Muscle of arm (tissue), 12 donors: ENCODE measurements around the gene ANAPC7. TPM values are rescaled to one million over a fixed set of nuclear protein-coding genes. Genes with fewer than 3 reads are reported as not detected.

Experiments used
- polyA plus RNA-seq, 12 donors: library from polyadenylated mRNA; unstranded; fragments of 120-200 nt; gene quantifications; one replicate each; pipeline ENCODE4 v1.2.1, GENCODE V29; 2013; ENCODE audit not compliant: insufficient read length in 12 of 12

Gene ANAPC7
- polyA plus RNA-seq, 12 donors, result 49.9 to 91.1 (median 65.7) TPM; not detected in 1

Other genes with a start within 250 kb of the ANAPC7 start
- gene ATP2A2, start 122.5 kb downstream of the ANAPC7 start, polyA plus RNA-seq, result 100 to 1,000 TPM in 11 of 12 donors, not detected in 1; 253 to 764 (median 599) TPM
- gene ARPC3, start 46.6 kb upstream of the ANAPC7 start, polyA plus RNA-seq, result 100 to 1,000 TPM in 11 of 12 donors, not detected in 1; 107 to 204 (median 149) TPM
- 10 to 100 TPM in 11 of 12 donors, not detected in 1; 16.5 to 31.3 (median 24.5) TPM for gene GPN3, start 64.5 kb upstream of the ANAPC7 start, polyA plus RNA-seq
- 10 to 100 TPM in 10 of 12 donors, 1 to 10 TPM in 1, not detected in 1; 9.8 to 22.6 (median 18.0) TPM for gene FAM216A, start 65.1 kb upstream of the ANAPC7 start, polyA plus RNA-seq
- 100 to 1,000 TPM in 10 of 12 donors, 10 to 100 TPM in 1, not detected in 1; 96.5 to 221 (median 157) TPM for gene VPS29, start 98.4 kb upstream of the ANAPC7 start, polyA plus RNA-seq
- 10 to 100 TPM in 1 of 12 donors, 1 to 10 TPM in 10, not detected in 1; 1.4 to 11.8 (median 3.8) TPM for gene RAD9B, start 98.6 kb upstream of the ANAPC7 start, polyA plus RNA-seq
- 10 to 100 TPM in 10 of 12 donors, 1 to 10 TPM in 1, not detected in 1; 9.6 to 13.6 (median 12.4) TPM for gene PPTC7, start 179.6 kb upstream of the ANAPC7 start, polyA plus RNA-seq
- 10 to 100 TPM in 11 of 12 donors, not detected in 1; 18.4 to 47.4 (median 24.3) TPM for gene TCTN1, start 210.4 kb upstream of the ANAPC7 start, polyA plus RNA-seq